ENCODE measurements around the gene ENTPD3. TPM values are rescaled to one million over a fixed set of nuclear protein-coding genes. Genes with fewer than 3 reads are reported as not detected.

The ENTPD3 gene
- total RNA-seq, 2 donors from 2014 or later, result 0.22 to 0.37 TPM

GRCh38 chr3:40369716-40370115 is 17.3 kb upstream of the ENTPD3 start:
- 80 to 100% methylated on average over 1 of the region's 1 CpG for WGBS, 2 experiments (ENCODE audit: insufficient coverage in 1 of 2, insufficient read length in 1 of 2)
- Histone ChIP-seq H3K27ac (ENCODE audit: low read depth, low read length) (no peak overlapping the region), H3K4me1 (ENCODE audit: control insufficient read depth, insufficient read depth, low read length) (no peaks in the 10 kb centered on the region), H3K27me3 (ENCODE audit: control insufficient read depth, insufficient read depth, low read length, poor library complexity, severe bottlenecking) (no peaks in the 10 kb centered on the region), H3K9me3 (ENCODE audit: control insufficient read depth, low read length) (no peaks in the 10 kb centered on the region), H3K9ac (ENCODE audit: extremely low read depth, low read length, poor library complexity, severe bottlenecking) (no peak overlapping the region), H3K36me3 (ENCODE audit: control insufficient read depth, insufficient read depth, low read length) (no peaks in the 10 kb centered on the region), H3K4me3 (ENCODE audit: low read length) (no peak overlapping the region)
- peaks cover 4% of the 10 kb centered on the region for H3K27me3 Mint-ChIP-seq (ENCODE audit: insufficient read depth)
- DNase-seq, result no peak
- H3K4me3 Mint-ChIP-seq, result no peak overlapping the region
- no peaks in the 10 kb centered on the region for H3K36me3 Mint-ChIP-seq (ENCODE audit: low read depth)
- TF ChIP-seq, protein P1, sequence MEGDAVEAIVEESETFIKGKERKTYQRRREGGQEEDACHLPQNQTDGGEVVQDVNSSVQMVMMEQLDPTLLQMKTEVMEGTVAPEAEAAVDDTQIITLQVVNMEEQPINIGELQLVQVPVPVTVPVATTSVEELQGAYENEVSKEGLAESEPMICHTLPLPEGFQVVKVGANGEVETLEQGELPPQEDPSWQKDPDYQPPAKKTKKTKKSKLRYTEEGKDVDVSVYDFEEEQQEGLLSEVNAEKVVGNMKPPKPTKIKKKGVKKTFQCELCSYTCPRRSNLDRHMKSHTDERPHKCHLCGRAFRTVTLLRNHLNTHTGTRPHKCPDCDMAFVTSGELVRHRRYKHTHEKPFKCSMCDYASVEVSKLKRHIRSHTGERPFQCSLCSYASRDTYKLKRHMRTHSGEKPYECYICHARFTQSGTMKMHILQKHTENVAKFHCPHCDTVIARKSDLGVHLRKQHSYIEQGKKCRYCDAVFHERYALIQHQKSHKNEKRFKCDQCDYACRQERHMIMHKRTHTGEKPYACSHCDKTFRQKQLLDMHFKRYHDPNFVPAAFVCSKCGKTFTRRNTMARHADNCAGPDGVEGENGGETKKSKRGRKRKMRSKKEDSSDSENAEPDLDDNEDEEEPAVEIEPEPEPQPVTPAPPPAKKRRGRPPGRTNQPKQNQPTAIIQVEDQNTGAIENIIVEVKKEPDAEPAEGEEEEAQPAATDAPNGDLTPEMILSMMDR (conservative IDR thresholded peaks at IDR 0.05), result no peak
- no peaks in the 10 kb centered on the region for H3K9me3 Mint-ChIP-seq
- H3K27ac Mint-ChIP-seq, result no peak overlapping the region
- no peaks in the 10 kb centered on the region for H3K4me1 Mint-ChIP-seq

GRCh38 chr3:40377822-40378221 is 9.2 kb upstream of the ENTPD3 start:
- no peak for DNase-seq
- peaks cover 6% of the 10 kb centered on the region for H3K27me3 ChIP-seq (ENCODE audit: control insufficient read depth, insufficient read depth, low read length, poor library complexity, severe bottlenecking)
- peaks cover 10% of the 10 kb centered on the region for H3K27me3 Mint-ChIP-seq (ENCODE audit: insufficient read depth)
- H3K4me1 ChIP-seq (ENCODE audit: control insufficient read depth, insufficient read depth, low read length), result no peaks in the 10 kb centered on the region
- no peaks in the 10 kb centered on the region for H3K4me1 Mint-ChIP-seq
- H3K9me3 ChIP-seq (ENCODE audit: control insufficient read depth, low read length), result no peaks in the 10 kb centered on the region
- H3K36me3 ChIP-seq (ENCODE audit: control insufficient read depth, insufficient read depth, low read length), result no peaks in the 10 kb centered on the region
- H3K4me3 Mint-ChIP-seq, result no peak overlapping the region
- H3K36me3 Mint-ChIP-seq (ENCODE audit: low read depth), result no peaks in the 10 kb centered on the region
- TF ChIP-seq, protein P1 (conservative IDR thresholded peaks at IDR 0.05), result no peak
- H3K27ac ChIP-seq (ENCODE audit: low read depth, low read length), result no peak overlapping the region
- peaks cover 3% of the 10 kb centered on the region for H3K9me3 Mint-ChIP-seq
- no peak overlapping the region for H3K9ac ChIP-seq (ENCODE audit: extremely low read depth, low read length, poor library complexity, severe bottlenecking)
- 94 to 100% methylated on average over 1 of the region's 1 CpG for WGBS, 2 experiments (ENCODE audit: insufficient coverage in 1 of 2, insufficient read length in 1 of 2)
- H3K27ac Mint-ChIP-seq, result no peak overlapping the region
- no peak overlapping the region for H3K4me3 ChIP-seq (ENCODE audit: low read length)

DNA sequence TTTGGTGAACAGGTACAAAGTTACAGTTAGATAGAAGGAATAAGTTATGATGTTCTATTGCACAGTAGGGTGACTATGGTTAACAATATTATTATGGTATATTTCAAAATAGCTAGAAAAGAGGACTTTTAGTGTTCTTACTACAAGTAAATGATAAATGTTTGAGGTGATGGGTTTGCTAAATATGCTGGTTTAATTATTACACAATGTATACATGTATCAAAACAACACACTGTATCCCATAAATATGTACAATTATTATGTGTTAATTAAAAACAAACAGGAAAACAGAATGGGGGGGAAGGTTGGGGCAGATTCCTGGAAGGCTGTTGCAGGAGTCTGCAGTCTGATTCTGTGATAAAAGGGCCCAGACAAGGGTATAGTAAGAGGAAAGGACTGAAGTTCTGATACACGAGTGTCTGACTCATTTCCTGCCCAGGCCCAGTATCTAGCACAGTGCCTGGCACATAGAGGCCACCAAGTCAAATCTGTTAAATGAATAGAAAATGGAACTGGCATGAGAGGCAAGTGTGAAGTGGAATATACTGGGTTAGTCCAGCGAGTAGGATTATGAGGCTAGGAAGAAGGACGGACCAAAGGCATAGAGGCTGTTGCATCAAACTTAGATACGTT is 7.2 kb upstream of the ENTPD3 start:
- H3K27ac ChIP-seq (ENCODE audit: low read depth, low read length), result no peak overlapping the region
- no peak overlapping the region for H3K4me3 Mint-ChIP-seq
- no peaks in the 10 kb centered on the region for H3K4me1 ChIP-seq (ENCODE audit: control insufficient read depth, insufficient read depth, low read length)
- H3K9me3 ChIP-seq (ENCODE audit: control insufficient read depth, low read length), result no peaks in the 10 kb centered on the region
- peaks cover 3% of the 10 kb centered on the region for H3K9me3 Mint-ChIP-seq
- H3K36me3 ChIP-seq (ENCODE audit: control insufficient read depth, insufficient read depth, low read length), result no peaks in the 10 kb centered on the region
- H3K4me1 Mint-ChIP-seq, result no peaks in the 10 kb centered on the region
- H3K4me3 ChIP-seq (ENCODE audit: low read length), result no peak overlapping the region
- no peak overlapping the region for H3K27ac Mint-ChIP-seq
- H3K36me3 Mint-ChIP-seq (ENCODE audit: low read depth), result no peaks in the 10 kb centered on the region
- 84 to 90% methylated on average over 4 of the region's 4 CpGs for WGBS, 2 experiments (ENCODE audit: insufficient coverage in 1 of 2, insufficient read length in 1 of 2)
- H3K27me3 ChIP-seq (ENCODE audit: control insufficient read depth, insufficient read depth, low read length, poor library complexity, severe bottlenecking), result peaks cover 13% of the 10 kb centered on the region
- TF ChIP-seq, protein P1 (conservative IDR thresholded peaks at IDR 0.05), result no peak
- DNase-seq, result no peak
- H3K27me3 Mint-ChIP-seq (ENCODE audit: insufficient read depth), result peaks cover 14% of the 10 kb centered on the region
- no peak overlapping the region for H3K9ac ChIP-seq (ENCODE audit: extremely low read depth, low read length, poor library complexity, severe bottlenecking)

Measured in endodermal cell (in vitro differentiated cells).